ENCODE data around the gene LPIN3.

DNA sequence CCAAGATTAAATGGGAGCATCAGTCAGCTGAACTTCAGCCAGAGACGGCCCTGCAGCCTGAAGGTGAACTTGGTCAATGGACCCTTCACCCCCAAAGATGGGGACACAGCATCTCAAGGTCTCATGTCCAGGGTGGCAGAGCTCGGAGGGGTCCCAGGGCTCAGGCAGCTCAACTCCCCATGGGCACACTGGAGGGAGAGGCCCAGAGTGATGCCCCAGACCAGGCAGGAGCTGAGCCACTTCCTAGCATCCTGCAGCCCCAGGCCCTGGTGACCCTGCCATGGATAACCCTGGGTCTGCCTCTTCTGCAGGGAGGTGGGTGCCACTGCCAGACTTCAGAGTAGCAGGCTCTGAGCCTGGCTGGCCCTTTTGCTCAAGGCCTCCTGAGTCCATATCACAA is 53.5 kb downstream of the LPIN3 start:
- TF ChIP-seq, protein P1, sequence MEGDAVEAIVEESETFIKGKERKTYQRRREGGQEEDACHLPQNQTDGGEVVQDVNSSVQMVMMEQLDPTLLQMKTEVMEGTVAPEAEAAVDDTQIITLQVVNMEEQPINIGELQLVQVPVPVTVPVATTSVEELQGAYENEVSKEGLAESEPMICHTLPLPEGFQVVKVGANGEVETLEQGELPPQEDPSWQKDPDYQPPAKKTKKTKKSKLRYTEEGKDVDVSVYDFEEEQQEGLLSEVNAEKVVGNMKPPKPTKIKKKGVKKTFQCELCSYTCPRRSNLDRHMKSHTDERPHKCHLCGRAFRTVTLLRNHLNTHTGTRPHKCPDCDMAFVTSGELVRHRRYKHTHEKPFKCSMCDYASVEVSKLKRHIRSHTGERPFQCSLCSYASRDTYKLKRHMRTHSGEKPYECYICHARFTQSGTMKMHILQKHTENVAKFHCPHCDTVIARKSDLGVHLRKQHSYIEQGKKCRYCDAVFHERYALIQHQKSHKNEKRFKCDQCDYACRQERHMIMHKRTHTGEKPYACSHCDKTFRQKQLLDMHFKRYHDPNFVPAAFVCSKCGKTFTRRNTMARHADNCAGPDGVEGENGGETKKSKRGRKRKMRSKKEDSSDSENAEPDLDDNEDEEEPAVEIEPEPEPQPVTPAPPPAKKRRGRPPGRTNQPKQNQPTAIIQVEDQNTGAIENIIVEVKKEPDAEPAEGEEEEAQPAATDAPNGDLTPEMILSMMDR (IDR thresholded peaks at IDR 0.05; ENCODE audit: poor library complexity) = no peak
- TF ChIP-seq EZH2phosphoT487 (IDR thresholded peaks at IDR 0.05; ENCODE audit: low read depth, severe bottlenecking, unreplicated experiment) (no peak), EZH2 (IDR thresholded peaks at IDR 0.05; ENCODE audit: borderline replicate concordance) (no peak)

Measured in hepatocyte (in vitro differentiated cells).